OCI-LY3 (cell line): ENCODE data around the gene INTS6.

Experiments
- H2AFZ ChIP-seq: fragments of 200-600, 300-600 bp; shearing (Covaris generic); 2 replicates; pipeline ENCODE4 v1.6.0; 2014; ENCODE audit warnings: antibody characterized with exemption, low read depth, low read length
- H3K27ac ChIP-seq: fragments of 200-600, 300-600 bp; sonication (generic); 2 replicates; pipeline ENCODE4 v1.5.1; 2014; ENCODE audit warnings: mild to moderate bottlenecking, low read length, moderate library complexity, mixed read lengths
- H3K27me3 ChIP-seq: fragments of 200-600, 300-600 bp; sonication (generic); 2 replicates; pipeline ENCODE4 v1.6.1; 2014; ENCODE audit warnings: low read depth, low read length, mixed read lengths
- H3K36me3 ChIP-seq: fragments of 200-600, 300-600 bp; sonication (generic); replicated peaks from 2 replicates; pipeline ENCODE3; 2014; ENCODE audit warnings: low read depth, low read length, mixed read lengths
- H3K4me1 ChIP-seq: fragments of 300-600, 200-600 bp; sonication (generic); 2 replicates; pipeline ENCODE4 v1.6.1; 2014; ENCODE audit warnings: low read length, mixed read lengths
- H3K4me2 ChIP-seq: fragments of 200-600, 300-600 bp; sonication (generic); 2 replicates; pipeline ENCODE4 v1.6.1; 2014; ENCODE audit warnings: low read length, mixed read lengths
- H3K4me3 ChIP-seq: fragments of 300-600, 200-600 bp; sonication (generic); 2 replicates; pipeline ENCODE4 v1.5.1; 2014; ENCODE audit warnings: antibody characterized with exemption, mild to moderate bottlenecking, low read length, moderate library complexity
- H3K79me2 ChIP-seq: fragments of 300-600, 200-600 bp; shearing (Covaris generic); 2 replicates; pipeline ENCODE4 v1.6.1; 2014; ENCODE audit warnings: mild to moderate bottlenecking, low read length, mixed read lengths
- H3K9ac ChIP-seq: fragments of 300-600, 200-600 bp; shearing (Covaris generic); 2 replicates; pipeline ENCODE4 v1.6.0; 2014; ENCODE audit warnings: mild to moderate bottlenecking, low read length, moderate library complexity
- H3K9me3 ChIP-seq: fragments of 200-600, 300-600 bp; shearing (Covaris generic); 2 replicates; pipeline ENCODE4 v1.6.1; 2014; ENCODE audit warnings: low read length, mixed read lengths; ENCODE audit not compliant: insufficient read depth
- H4K20me1 ChIP-seq: fragments of 200-600, 300-600 bp; sonication (generic); 2 replicates; pipeline ENCODE4 v1.6.1; 2016; ENCODE audit warnings: low read length, mixed read lengths; ENCODE audit not compliant: insufficient read depth
- CTCF ChIP-seq: fragments of 200-600, 300-600 bp; sonication (generic); IDR thresholded peaks from 2 replicates; pipeline ENCODE4 v1.5.1; 2014; ENCODE audit warnings: antibody characterized with exemption, low read length, low read depth
- EZH2phosphoT487 ChIP-seq: fragments of 200-600 bp; shearing (Covaris generic); IDR thresholded peaks from 2 replicates; pipeline ENCODE4 v1.6.1; 2018; ENCODE audit warnings: antibody characterized with exemption, mixed run types, low read depth

The INTS6 gene

GRCh38 chr13:51469790-51470189, 17.0 kb upstream of the INTS6 start:
- Histone ChIP-seq H3K36me3 (no peaks in the 10 kb centered on the region), H3K9me3 (no peaks in the 10 kb centered on the region), H3K4me1 (no peaks in the 10 kb centered on the region), H3K79me2 (no peaks in the 10 kb centered on the region), H3K4me2 (no peak overlapping the region), H3K27me3 (no peaks in the 10 kb centered on the region), H3K27ac (no peak overlapping the region), H4K20me1 (no peaks in the 10 kb centered on the region), H3K9ac (no peak overlapping the region), H3K4me3 (no peak overlapping the region), H2AFZ (no peak overlapping the region)
- TF ChIP-seq EZH2phosphoT487, result no peak

GRCh38 chr13:51467730-51468129, 14.9 kb upstream of the INTS6 start:
- Histone ChIP-seq H3K9me3 (no peaks in the 10 kb centered on the region), H3K9ac (no peak overlapping the region), H3K4me1 (no peaks in the 10 kb centered on the region), H3K27ac (no peak overlapping the region), H4K20me1 (no peaks in the 10 kb centered on the region), H3K79me2 (no peaks in the 10 kb centered on the region), H2AFZ (no peak overlapping the region), H3K4me2 (no peak overlapping the region), H3K36me3 (no peaks in the 10 kb centered on the region), H3K4me3 (no peak overlapping the region), H3K27me3 (no peaks in the 10 kb centered on the region)
- no peak for TF ChIP-seq EZH2phosphoT487
- TF ChIP-seq CTCF, result no peak

- no peaks in the 10 kb centered on the region for H3K9me3 ChIP-seq
- H3K79me2 ChIP-seq, result no peaks in the 10 kb centered on the region
- H3K27me3 ChIP-seq, result no peaks in the 10 kb centered on the region
- H2AFZ ChIP-seq, result no peak overlapping the region
- H3K4me2 ChIP-seq, result no peak overlapping the region
- H3K27ac ChIP-seq, result no peak overlapping the region
- no peak for TF ChIP-seq CTCF
- TF ChIP-seq EZH2phosphoT487, result no peak
- no peak overlapping the region for H3K9ac ChIP-seq
- peaks cover 3% of the 10 kb centered on the region for H3K36me3 ChIP-seq
- H3K4me3 ChIP-seq, result no peak overlapping the region
- no peaks in the 10 kb centered on the region for H3K4me1 ChIP-seq
- no peaks in the 10 kb centered on the region for H4K20me1 ChIP-seq
Measured at GRCh38 chr13:51465124-51465523, 12.3 kb upstream of the INTS6 start.

GRCh38 chr13:51457086-51457815, 4.4 kb upstream of the INTS6 start:
- H3K36me3 ChIP-seq, result peaks cover 35% of the 10 kb centered on the region
- H3K79me2 ChIP-seq, result peaks cover 18% of the 10 kb centered on the region
- H3K4me3 ChIP-seq, result no peak overlapping the region
- no peak overlapping the region for H3K27ac ChIP-seq
- H4K20me1 ChIP-seq, result no peaks in the 10 kb centered on the region
- no peak overlapping the region for H3K4me2 ChIP-seq
- H3K27me3 ChIP-seq, result no peaks in the 10 kb centered on the region
- H3K4me1 ChIP-seq, result peaks cover 12% of the 10 kb centered on the region
- H2AFZ ChIP-seq, result no peak overlapping the region
- peaks cover 14% of the 10 kb centered on the region; the same call in 1 of the 2 replicates for H3K9me3 ChIP-seq
- TF ChIP-seq CTCF (no peak), EZH2phosphoT487 (no peak)
- H3K9ac ChIP-seq, result no peak overlapping the region
